DND-41 (cell line): Measurements from ENCODE around the gene SEPTIN3.
"Not testable (repeated sequence)": the region's sequence is repeated elsewhere in the genome, so short reads cannot be mapped to it uniquely, and the experiment has no call there.

Experiments used
- ATAC-seq: fragments of 200-7000 bp; cut with Tn5 transposase; 3 replicates; pipeline ENCODE4 v1.9.1; 2021; ENCODE audit warnings: low read depth; ENCODE audit not compliant: insufficient read depth
- DNase-seq: peaks from one replicate; pipeline ENCODE4 v3.0.0-alpha.2; 2020
- H2AFZ ChIP-seq: 2 replicates; pipeline ENCODE4 v1.6.0; 2012; ENCODE audit warnings: low read depth, low read length
- H3K27ac ChIP-seq: 2 replicates; pipeline ENCODE4 v1.5.1; 2012; ENCODE audit warnings: low read length, inconsistent platforms
- H3K27me3 ChIP-seq: fragments of 200-600 bp; sonication (generic); 2 replicates; pipeline ENCODE4 v1.6.0; 2012; ENCODE audit warnings: low read length, mild to moderate bottlenecking, inconsistent platforms; ENCODE audit not compliant: insufficient read depth, poor library complexity
- H3K36me3 ChIP-seq: 2 replicates; pipeline ENCODE4 v1.5.1; 2012; ENCODE audit warnings: low read length, inconsistent platforms; ENCODE audit not compliant: insufficient read depth
- H3K4me1 ChIP-seq: 2 replicates; pipeline ENCODE4 v1.5.1; 2012; ENCODE audit warnings: mild to moderate bottlenecking, low read length; ENCODE audit not compliant: insufficient read depth
- H3K4me2 ChIP-seq: 2 replicates; pipeline ENCODE4 v1.6.0; 2012; ENCODE audit warnings: mild to moderate bottlenecking, moderate library complexity, low read length, inconsistent platforms; ENCODE audit not compliant: insufficient read depth
- H3K4me3 ChIP-seq, 2 experiments: fragments of 200-600 bp in 1 of 2; shearing (Covaris generic) in 1 of 2; 2 replicates each; pipeline ENCODE4 v1.5.1; 2012 to 2016; ENCODE audit warnings: inconsistent platforms in 2 of 2, low read length in 2 of 2, mild to moderate bottlenecking in 2 of 2, low read depth in 1 of 2, moderate library complexity in 1 of 2
- H3K79me2 ChIP-seq: 2 replicates; pipeline ENCODE4 v1.6.0; 2012; ENCODE audit warnings: low read length, inconsistent platforms; ENCODE audit not compliant: insufficient read depth
- H3K9ac ChIP-seq: 2 replicates; pipeline ENCODE4 v1.6.0; 2012; ENCODE audit warnings: low read depth, mild to moderate bottlenecking, inconsistent platforms, low read length, moderate library complexity
- H3K9me3 ChIP-seq: 2 replicates; pipeline ENCODE4 v1.5.1; 2012; ENCODE audit warnings: low read length, moderate library complexity, mild to moderate bottlenecking, inconsistent platforms; ENCODE audit not compliant: insufficient read depth, severe bottlenecking
- H4K20me1 ChIP-seq: 2 replicates; pipeline ENCODE4 v1.6.0; 2012; ENCODE audit warnings: low read length; ENCODE audit not compliant: insufficient read depth
- CTCF ChIP-seq: IDR thresholded peaks from 2 replicates; pipeline ENCODE4 v1.5.1; 2012; ENCODE audit warnings: borderline replicate concordance, low read length, moderate library complexity, mild to moderate bottlenecking; ENCODE audit not compliant: poor library complexity, severe bottlenecking; ENCODE audit errors: extremely low read depth
- EZH2 ChIP-seq: IDR thresholded peaks from 3 replicates; pipeline ENCODE4 v1.6.1; 2012; ENCODE audit warnings: borderline replicate concordance, low read depth, mild to moderate bottlenecking, moderate library complexity, low read length, inconsistent platforms; ENCODE audit not compliant: severe bottlenecking

SEPTIN3 gene

DNA sequence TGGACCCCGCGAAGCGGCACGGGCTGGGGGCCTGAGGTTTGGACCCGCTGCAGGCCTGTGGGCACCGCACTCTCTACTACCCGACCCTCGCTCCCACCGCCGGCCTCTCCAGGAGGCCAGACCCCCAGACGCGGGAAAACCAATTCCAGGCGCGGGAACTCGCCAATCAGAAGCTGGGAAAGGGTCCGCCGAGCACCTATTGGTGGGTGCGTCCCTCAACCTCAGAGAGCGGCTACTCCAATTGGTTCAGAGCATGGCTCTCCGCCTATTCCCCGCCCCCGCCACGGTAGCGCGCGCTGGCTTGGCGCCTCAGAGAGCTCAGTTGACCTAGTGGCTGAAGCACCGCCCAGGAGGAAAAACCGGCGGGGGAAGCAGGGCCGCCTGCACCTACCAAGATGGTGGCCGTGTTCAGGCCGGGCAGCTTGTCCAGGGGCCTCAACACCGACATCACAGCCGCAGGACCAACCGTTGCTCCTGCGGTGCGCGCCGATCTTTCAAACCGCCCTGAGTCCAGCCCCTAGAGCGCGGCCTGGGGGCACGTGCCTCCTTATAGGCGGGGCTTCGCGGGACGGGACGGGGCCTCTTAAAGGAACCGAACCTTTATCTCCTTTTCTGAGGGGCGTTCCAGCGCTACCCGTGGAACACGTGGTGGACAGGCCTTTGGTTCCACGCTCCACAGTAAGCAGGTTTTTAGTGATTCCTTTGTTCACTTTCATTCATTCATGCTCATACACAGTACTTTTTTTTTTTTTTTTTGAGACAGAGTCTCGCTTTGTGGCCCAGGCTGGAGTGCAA is 22.4 kb upstream of the SEPTIN3 start, which contains the start of gene CENPM:
Gene CENPM, minus strand, starts transcription at position 524 of the 795 bp plus-strand sequence. Its CDS starts 76 bp downstream, at position 448.
- Histone ChIP-seq H3K27ac (peak within 1 kb of the TSS; percentile 97), H3K4me1 (peaks cover 63% of the 10 kb centered on the region), H3K27me3 (no peaks in the 10 kb centered on the region), H3K79me2 (peaks cover 59% of the 10 kb centered on the region), H4K20me1 (peaks cover 18% of the 10 kb centered on the region), H3K9ac (peak within 1 kb of the TSS; percentile 92), H3K36me3 (peaks cover 36% of the 10 kb centered on the region), H3K9me3 (no peaks in the 10 kb centered on the region), H3K4me2 (peak within 1 kb of the TSS; percentile 99), H2AFZ (peak within 1 kb of the TSS; percentile 78), H3K4me3 (peak within 1 kb of the TSS; percentile 82 to 88)
- TF ChIP-seq CTCF (no peak), EZH2 (no peak)
- peak; percentile 94 for ATAC-seq
- peak; percentile 97 for DNase-seq

GRCh38 chr22:41947424-41948080 is 21.7 kb upstream of the SEPTIN3 start:
- H3K9me3 ChIP-seq, result no peaks in the 10 kb centered on the region
- peak overlapping the region; percentile 78 for H2AFZ ChIP-seq
- peaks cover 55% of the 10 kb centered on the region for H3K79me2 ChIP-seq
- ATAC-seq (no peak), DNase-seq (peak; percentile 39)
- no peaks in the 10 kb centered on the region for H3K27me3 ChIP-seq
- peak overlapping the region; percentile 82 to 88; a peak in 3 of 4 replicates for H3K4me3 ChIP-seq
- peak overlapping the region; percentile 99 for H3K4me2 ChIP-seq
- peaks cover 33% of the 10 kb centered on the region for H3K36me3 ChIP-seq
- TF ChIP-seq EZH2, result no peak
- TF ChIP-seq CTCF, result peak; percentile 11
- peak overlapping the region; percentile 97 for H3K27ac ChIP-seq
- peaks cover 16% of the 10 kb centered on the region; the same call in 1 of the 2 replicates for H4K20me1 ChIP-seq
- peaks cover 60% of the 10 kb centered on the region for H3K4me1 ChIP-seq
- H3K9ac ChIP-seq, result peak overlapping the region; percentile 92

- no peaks in the 10 kb centered on the region for H3K9me3 ChIP-seq
- peaks cover 12% of the 10 kb centered on the region; the same call in 1 of the 2 replicates for H4K20me1 ChIP-seq
- DNase-seq (no peak), ATAC-seq (no peak)
- H3K27ac ChIP-seq, result peak overlapping the region; percentile 97
- TF ChIP-seq EZH2 (no peak), CTCF (no peak)
- H2AFZ ChIP-seq, result peak overlapping the region; percentile 78; the same call in 1 of the 2 replicates
- peaks cover 50% of the 10 kb centered on the region for H3K79me2 ChIP-seq
- peak overlapping the region; percentile 92 for H3K9ac ChIP-seq
- H3K4me3 ChIP-seq, result peak overlapping the region; percentile 82 to 88; a peak in 3 of 4 replicates
- H3K4me2 ChIP-seq, result peak overlapping the region; percentile 99
- peaks cover 55% of the 10 kb centered on the region for H3K4me1 ChIP-seq
- peaks cover 27% of the 10 kb centered on the region for H3K36me3 ChIP-seq
- no peaks in the 10 kb centered on the region for H3K27me3 ChIP-seq
Measured at GRCh38 chr22:41948142-41948541, 21.1 kb upstream of the SEPTIN3 start.

DNA sequence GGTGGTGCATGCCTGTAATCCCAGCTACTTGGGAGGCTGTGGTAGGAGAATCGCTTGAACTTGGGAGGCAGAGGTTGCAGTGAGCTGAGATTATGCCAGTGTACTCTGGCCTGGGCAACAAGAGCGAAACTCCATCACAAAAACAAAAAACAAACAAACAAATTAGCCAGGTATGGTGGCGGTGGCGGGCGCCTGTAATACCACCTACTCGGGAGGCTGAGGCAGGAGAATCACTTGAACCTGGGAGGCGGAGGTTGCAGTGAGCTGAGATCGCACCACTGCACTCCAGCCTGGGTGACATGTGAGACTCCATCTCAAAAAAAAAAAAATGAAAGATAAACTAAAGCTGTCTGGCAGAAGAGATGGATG is 20.3 kb upstream of the SEPTIN3 start:
- H2AFZ ChIP-seq, H3K27me3 ChIP-seq, H4K20me1 ChIP-seq, ATAC-seq, H3K9me3 ChIP-seq, H3K4me3 ChIP-seq, H3K27ac ChIP-seq, DNase-seq: not testable (repeated sequence)
- peaks cover 19% of the 10 kb centered on the region for H3K36me3 ChIP-seq
- peaks cover 43% of the 10 kb centered on the region for H3K79me2 ChIP-seq
- peaks cover 48% of the 10 kb centered on the region for H3K4me1 ChIP-seq
- H3K4me2 ChIP-seq, result peak overlapping the region; percentile 99
- peak overlapping the region; percentile 92 for H3K9ac ChIP-seq
